Osteoblast (primary cell): ENCODE measurements around the gene NASP. TPM values are rescaled to one million over a fixed set of nuclear protein-coding genes. Genes with fewer than 3 reads are reported as not detected.

ENCODE experiments used
- DNase-seq: peaks from one replicate; pipeline ENCODE4 v3.0.0; 2011; ENCODE audit warnings: low spot score, mixed read lengths; ENCODE audit not compliant: insufficient read length; ENCODE audit errors: missing footprints
- H2AFZ ChIP-seq: 2 replicates; pipeline ENCODE4 v1.6.0; 2011; ENCODE audit warnings: mild to moderate bottlenecking, low read length
- H3K27ac ChIP-seq: 2 replicates; pipeline ENCODE4 v1.5.1; 2011; ENCODE audit warnings: mild to moderate bottlenecking, low read depth, low read length, moderate library complexity
- H3K27me3 ChIP-seq: 2 replicates; pipeline ENCODE4 v1.6.0; 2012; ENCODE audit warnings: mild to moderate bottlenecking, control low read depth, inconsistent platforms, low read length, moderate library complexity; ENCODE audit not compliant: insufficient read depth
- H3K36me3 ChIP-seq: 2 replicates; pipeline ENCODE4 v1.5.1; 2011; ENCODE audit warnings: mild to moderate bottlenecking, low read length, control low read depth, moderate library complexity; ENCODE audit not compliant: insufficient read depth
- H3K4me1 ChIP-seq: 2 replicates; pipeline ENCODE4 v1.5.1; 2011; ENCODE audit warnings: mild to moderate bottlenecking, low read length, control low read depth, moderate library complexity; ENCODE audit not compliant: insufficient read depth
- H3K4me2 ChIP-seq: 2 replicates; pipeline ENCODE4 v1.6.0; 2011; ENCODE audit warnings: mild to moderate bottlenecking, low read length; ENCODE audit not compliant: insufficient read depth
- H3K4me3 ChIP-seq: fragments of 200-600 bp; sonication (generic); 3 replicates; pipeline ENCODE4 v1.5.1; 2012; ENCODE audit warnings: mild to moderate bottlenecking, low read length, inconsistent platforms; ENCODE audit not compliant: insufficient read depth
- H3K79me2 ChIP-seq: 2 replicates; pipeline ENCODE4 v1.6.0; 2012; ENCODE audit warnings: mild to moderate bottlenecking, low read length, control low read depth, inconsistent platforms; ENCODE audit not compliant: insufficient read depth
- H3K9me3 ChIP-seq: 2 replicates; pipeline ENCODE4 v1.5.1; 2011; ENCODE audit warnings: low read depth, low read length, control low read depth
- H4K20me1 ChIP-seq: 2 replicates; pipeline ENCODE4 v1.6.0; 2012; ENCODE audit warnings: mild to moderate bottlenecking, low read length, control low read depth; ENCODE audit not compliant: insufficient read depth
- total RNA-seq: library from RNA; depleted of rRNA; stranded (reverse); fragments of >200 nt; gene quantifications from 2 replicates; pipeline ENCODE4 v1.2.3, GENCODE V29; 2012
- TF ChIP-seq, protein P1 (sequence below): IDR thresholded peaks from 2 replicates; pipeline ENCODE4 v1.5.1; 2011; ENCODE audit warnings: mild to moderate bottlenecking, low read depth, low read length, moderate library complexity; ENCODE audit errors: extremely low read depth

NASP gene
- total RNA-seq, 1 donor, result 27.5 TPM

DNA sequence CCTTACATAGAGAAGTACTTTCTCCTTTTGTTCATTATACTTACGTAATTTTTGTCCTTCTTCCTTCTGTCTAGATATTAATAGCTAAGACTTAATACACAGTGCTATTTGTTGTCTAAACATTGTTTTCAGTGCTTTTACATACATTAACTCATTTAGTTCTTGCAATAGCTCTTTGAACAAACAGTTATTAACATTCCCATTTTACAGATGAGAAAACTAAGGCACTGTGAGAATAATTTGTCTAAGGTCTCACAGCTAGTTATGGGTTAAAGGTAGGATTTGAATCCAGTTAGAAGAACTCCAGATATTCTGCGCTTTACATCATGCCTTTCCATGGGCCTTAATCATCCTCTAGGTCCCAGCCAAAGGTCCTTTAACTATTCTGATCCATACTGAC is 20.4 kb downstream of the NASP start:
- peaks cover 3% of the 10 kb centered on the region for H3K4me1 ChIP-seq
- H3K27me3 ChIP-seq, result no peaks in the 10 kb centered on the region
- H2AFZ ChIP-seq, result no peak overlapping the region
- peaks cover 31% of the 10 kb centered on the region for H3K36me3 ChIP-seq
- H3K79me2 ChIP-seq, result peaks cover 13% of the 10 kb centered on the region
- no peak overlapping the region for H3K4me2 ChIP-seq
- TF ChIP-seq, protein P1, sequence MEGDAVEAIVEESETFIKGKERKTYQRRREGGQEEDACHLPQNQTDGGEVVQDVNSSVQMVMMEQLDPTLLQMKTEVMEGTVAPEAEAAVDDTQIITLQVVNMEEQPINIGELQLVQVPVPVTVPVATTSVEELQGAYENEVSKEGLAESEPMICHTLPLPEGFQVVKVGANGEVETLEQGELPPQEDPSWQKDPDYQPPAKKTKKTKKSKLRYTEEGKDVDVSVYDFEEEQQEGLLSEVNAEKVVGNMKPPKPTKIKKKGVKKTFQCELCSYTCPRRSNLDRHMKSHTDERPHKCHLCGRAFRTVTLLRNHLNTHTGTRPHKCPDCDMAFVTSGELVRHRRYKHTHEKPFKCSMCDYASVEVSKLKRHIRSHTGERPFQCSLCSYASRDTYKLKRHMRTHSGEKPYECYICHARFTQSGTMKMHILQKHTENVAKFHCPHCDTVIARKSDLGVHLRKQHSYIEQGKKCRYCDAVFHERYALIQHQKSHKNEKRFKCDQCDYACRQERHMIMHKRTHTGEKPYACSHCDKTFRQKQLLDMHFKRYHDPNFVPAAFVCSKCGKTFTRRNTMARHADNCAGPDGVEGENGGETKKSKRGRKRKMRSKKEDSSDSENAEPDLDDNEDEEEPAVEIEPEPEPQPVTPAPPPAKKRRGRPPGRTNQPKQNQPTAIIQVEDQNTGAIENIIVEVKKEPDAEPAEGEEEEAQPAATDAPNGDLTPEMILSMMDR, result no peak
- H3K27ac ChIP-seq, result no peak overlapping the region
- H3K4me3 ChIP-seq, result no peak overlapping the region
- DNase-seq, result no peak
- H4K20me1 ChIP-seq, result no peaks in the 10 kb centered on the region
- no peaks in the 10 kb centered on the region for H3K9me3 ChIP-seq

DNA sequence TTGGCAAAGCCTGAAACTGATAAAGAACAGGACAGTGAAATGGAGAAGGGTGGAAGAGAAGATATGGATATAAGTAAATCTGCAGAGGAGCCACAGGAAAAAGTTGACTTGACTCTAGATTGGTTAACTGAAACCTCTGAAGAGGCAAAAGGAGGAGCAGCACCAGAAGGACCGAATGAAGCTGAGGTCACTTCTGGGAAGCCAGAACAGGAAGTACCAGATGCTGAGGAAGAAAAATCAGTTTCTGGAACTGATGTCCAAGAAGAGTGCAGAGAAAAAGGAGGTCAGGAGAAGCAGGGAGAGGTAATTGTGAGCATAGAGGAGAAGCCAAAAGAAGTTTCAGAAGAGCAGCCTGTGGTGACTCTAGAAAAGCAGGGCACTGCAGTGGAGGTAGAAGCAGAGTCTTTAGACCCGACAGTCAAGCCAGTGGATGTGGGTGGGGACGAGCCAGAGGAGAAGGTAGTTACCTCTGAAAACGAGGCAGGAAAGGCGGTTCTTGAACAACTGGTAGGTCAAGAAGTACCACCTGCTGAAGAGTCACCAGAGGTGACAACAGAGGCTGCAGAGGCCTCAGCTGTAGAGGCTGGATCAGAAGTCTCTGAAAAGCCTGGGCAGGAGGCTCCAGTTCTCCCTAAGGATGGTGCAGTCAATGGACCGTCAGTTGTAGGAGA is 23.7 kb downstream of the NASP start:
- H3K36me3 ChIP-seq, result peaks cover 46% of the 10 kb centered on the region

GRCh38 chr1:45608175-45609156 is 24.6 kb downstream of the NASP start:
- H3K27ac ChIP-seq, result no peak overlapping the region
- peaks cover 4% of the 10 kb centered on the region for H3K79me2 ChIP-seq
- no peak overlapping the region for H3K4me3 ChIP-seq
- H4K20me1 ChIP-seq, result no peaks in the 10 kb centered on the region
- H3K4me1 ChIP-seq, result no peaks in the 10 kb centered on the region
- peaks cover 53% of the 10 kb centered on the region for H3K36me3 ChIP-seq
- H2AFZ ChIP-seq, result no peak overlapping the region
- no peak overlapping the region for H3K4me2 ChIP-seq
- H3K27me3 ChIP-seq, result no peaks in the 10 kb centered on the region
- no peak for DNase-seq
- TF ChIP-seq, protein P1, result no peak
- H3K9me3 ChIP-seq, result no peaks in the 10 kb centered on the region

More for the DNA sequence above, 23.7 kb downstream of the NASP start:
- Histone ChIP-seq H3K4me3 (no peak overlapping the region), H3K79me2 (peaks cover 11% of the 10 kb centered on the region), H2AFZ (no peak overlapping the region), H3K9me3 (no peaks in the 10 kb centered on the region), H3K27ac (no peak overlapping the region), H3K27me3 (no peaks in the 10 kb centered on the region), H4K20me1 (no peaks in the 10 kb centered on the region), H3K4me2 (no peak overlapping the region), H3K4me1 (no peaks in the 10 kb centered on the region)
- no peak for DNase-seq
- TF ChIP-seq, protein P1, result no peak

GRCh38 chr1:45610589-45611226 is 26.9 kb downstream of the NASP start:
- H3K79me2 ChIP-seq, result no peaks in the 10 kb centered on the region
- TF ChIP-seq, protein P1, result no peak

More at GRCh38 chr1:45610589-45611226, 26.9 kb downstream of the NASP start:
- H4K20me1 ChIP-seq, result no peaks in the 10 kb centered on the region
- H3K36me3 ChIP-seq, result peaks cover 62% of the 10 kb centered on the region
- H2AFZ ChIP-seq, result no peak overlapping the region
- no peak overlapping the region for H3K27ac ChIP-seq
- no peak for DNase-seq
- no peaks in the 10 kb centered on the region for H3K27me3 ChIP-seq
- H3K4me2 ChIP-seq, result no peak overlapping the region
- H3K9me3 ChIP-seq, result no peaks in the 10 kb centered on the region
- H3K4me1 ChIP-seq, result no peaks in the 10 kb centered on the region
- H3K4me3 ChIP-seq, result no peak overlapping the region
